SH-SY5Y (cell line): ENCODE results near the gene WWOX.

Source experiments
- GATA2 ChIP-seq: IDR thresholded peaks from 2 replicates; pipeline ENCODE4 v1.6.1; 2011; ENCODE audit warnings: mild to moderate bottlenecking, low read depth, low read length
- GATA3 ChIP-seq: IDR thresholded peaks from 2 replicates; pipeline ENCODE4 v1.6.1; 2011; ENCODE audit warnings: low read depth, mild to moderate bottlenecking, low read length, moderate library complexity

DNA sequence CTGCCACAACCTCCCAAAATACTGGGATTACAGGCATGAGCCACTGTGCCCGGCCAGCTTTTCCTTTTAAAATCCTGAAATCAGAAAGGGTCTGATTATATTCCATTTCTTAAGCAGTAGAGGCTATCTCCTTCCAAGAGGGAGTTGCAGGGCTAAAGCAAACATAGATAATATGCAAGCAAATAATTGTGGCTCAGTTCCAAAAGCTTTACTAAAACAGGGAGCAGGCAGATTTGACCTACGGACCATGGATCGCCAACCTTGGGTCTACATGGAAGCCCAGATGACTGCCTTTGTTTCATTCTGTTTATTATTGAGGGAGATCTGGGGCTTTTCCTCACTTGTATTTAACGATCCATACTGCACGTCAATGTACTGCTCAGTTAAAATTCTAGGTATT is 38.6 kb upstream of the WWOX start:
- no peak for TF ChIP-seq GATA2
- no peak for TF ChIP-seq GATA3
